Endometrial microvascular endothelial cells (primary cell): Measurements from ENCODE around the gene TMPRSS11E. TPM values are rescaled to one million over a fixed set of nuclear protein-coding genes. Genes with fewer than 3 reads are reported as not detected.
"Not testable (repeated sequence)": the region's sequence is repeated elsewhere in the genome, so short reads cannot be mapped to it uniquely, and the experiment has no call there.

Source experiments
- in situ Hi-C: cut with HindIII; loops from 2 replicates; pipeline ENCODE4 v1.10.0; 2017; ENCODE audit warnings: low sequenced_read_pairs, low pct_unique_long_range_greater_than_20kb; ENCODE audit errors: inconsistent ontology term
- total RNA-seq: library from RNA; depleted of rRNA; stranded (reverse); fragments of >200 nt; gene quantifications from one replicate; pipeline ENCODE4 v1.2.3, GENCODE V29; 2015; ENCODE audit errors: inconsistent ontology term

TMPRSS11E gene
- total RNA-seq, 1 donor from 2014 or later = not detected

DNA sequence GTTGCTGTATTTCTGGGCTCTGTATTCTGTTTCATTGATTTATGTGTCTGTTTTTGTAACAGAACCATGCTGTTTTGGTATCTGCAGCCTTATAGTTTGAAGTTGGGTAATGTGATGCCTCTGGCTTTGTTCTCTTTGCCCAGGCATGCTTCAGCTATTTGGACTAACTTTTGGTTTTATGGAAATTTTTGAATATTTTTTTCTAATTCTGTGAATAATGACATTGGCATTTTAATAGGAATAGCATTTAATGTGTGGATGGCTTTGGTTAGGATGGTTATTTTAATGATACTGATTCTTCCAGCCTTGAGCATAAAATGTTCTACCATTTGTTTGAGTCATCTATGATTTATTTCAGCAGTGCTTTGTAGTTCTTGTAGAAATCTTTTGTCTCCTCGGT is 75.0 kb downstream of the TMPRSS11E start:
- in situ Hi-C loops = not testable (repeated sequence)

- in situ Hi-C loops = no loop called here
Observed at GRCh38 chr4:68535974-68536373, 88.7 kb downstream of the TMPRSS11E start.

GRCh38 chr4:68536375-68536774 is 89.1 kb downstream of the TMPRSS11E start:
- in situ Hi-C loops = no loop called here

GRCh38 chr4:68542742-68543141 is 95.5 kb downstream of the TMPRSS11E start:
- in situ Hi-C loops = not testable (repeated sequence)

Other genes with a start within 250 kb of the TMPRSS11E start
- gene TMPRSS11B, start 201.8 kb upstream of the TMPRSS11E start, total RNA-seq = not detected
- 35.1 TPM for gene YTHDC1, start 97.4 kb upstream of the TMPRSS11E start, total RNA-seq
- not detected for gene UGT2B17, start 128.9 kb downstream of the TMPRSS11E start, total RNA-seq
- not detected for gene UGT2B15, start 223.2 kb downstream of the TMPRSS11E start, total RNA-seq